Esophagus mucosa (tissue), 1 donor: Measurements from ENCODE around the gene TAF1C. TPM values are rescaled to one million over a fixed set of nuclear protein-coding genes. Genes with fewer than 3 reads are reported as not detected.
"Not testable (repeated sequence)": the region's sequence is repeated elsewhere in the genome, so short reads cannot be mapped to it uniquely, and the experiment has no call there.

Experiments
- ATAC-seq: fragments of 200-7000 bp; cut with Tn5 transposase; one replicate; pipeline ENCODE4 v1.9.1; 2020
- total RNA-seq: library from RNA; stranded (reverse); gene quantifications from one replicate; pipeline ENCODE4 v1.2.4, GENCODE V29; 2023
- donor health status: DM: yes; HTN: yes; CAD: no.

TAF1C gene
- total RNA-seq, 1 donor from 2014 or later: 18.3 TPM

GRCh38 chr16:84209989-84210388 lies 23.1 kb upstream of the TAF1C start:
- no peak for ATAC-seq

DNA sequence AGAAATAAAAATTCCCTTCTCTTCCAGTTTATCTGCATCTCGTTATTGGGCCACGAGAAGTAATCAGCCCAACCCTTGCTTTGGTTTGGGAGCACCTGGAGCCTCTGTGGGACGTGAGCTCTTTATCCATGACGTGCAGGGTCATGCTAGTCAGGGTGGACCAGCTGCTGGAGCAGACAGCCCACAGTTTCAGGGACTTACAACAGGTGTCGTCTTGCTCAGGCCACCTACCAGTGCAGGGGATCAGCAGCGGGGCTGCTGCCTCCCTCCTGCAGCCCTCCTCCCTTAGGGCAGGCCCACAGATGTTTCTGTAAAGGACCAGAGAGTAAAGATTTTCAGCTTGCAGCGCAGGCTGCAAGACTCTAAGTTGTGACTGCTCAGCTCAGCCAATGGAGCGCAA lies 21.0 kb upstream of the TAF1C start:
- no peak for ATAC-seq

DNA sequence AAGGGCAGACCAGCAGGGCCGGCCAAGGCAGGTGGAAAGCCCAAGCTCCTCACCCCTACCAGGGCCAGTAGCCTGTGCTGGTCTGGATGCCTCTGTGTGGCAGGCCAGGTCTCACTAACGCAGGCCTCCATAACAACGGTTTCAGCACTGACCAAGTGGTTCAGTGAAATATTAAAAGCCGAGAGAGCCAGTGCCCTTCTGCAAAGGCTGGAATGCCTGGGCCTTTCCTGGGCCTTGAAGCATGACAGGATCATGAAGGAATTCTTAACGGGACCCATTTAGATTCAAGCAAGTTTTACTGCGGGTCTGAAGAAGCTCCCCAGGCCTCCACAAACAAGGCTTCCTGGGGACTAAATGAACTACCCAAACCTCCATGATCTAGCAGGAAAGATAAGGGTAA lies 20.4 kb upstream of the TAF1C start:
- no peak for ATAC-seq

DNA sequence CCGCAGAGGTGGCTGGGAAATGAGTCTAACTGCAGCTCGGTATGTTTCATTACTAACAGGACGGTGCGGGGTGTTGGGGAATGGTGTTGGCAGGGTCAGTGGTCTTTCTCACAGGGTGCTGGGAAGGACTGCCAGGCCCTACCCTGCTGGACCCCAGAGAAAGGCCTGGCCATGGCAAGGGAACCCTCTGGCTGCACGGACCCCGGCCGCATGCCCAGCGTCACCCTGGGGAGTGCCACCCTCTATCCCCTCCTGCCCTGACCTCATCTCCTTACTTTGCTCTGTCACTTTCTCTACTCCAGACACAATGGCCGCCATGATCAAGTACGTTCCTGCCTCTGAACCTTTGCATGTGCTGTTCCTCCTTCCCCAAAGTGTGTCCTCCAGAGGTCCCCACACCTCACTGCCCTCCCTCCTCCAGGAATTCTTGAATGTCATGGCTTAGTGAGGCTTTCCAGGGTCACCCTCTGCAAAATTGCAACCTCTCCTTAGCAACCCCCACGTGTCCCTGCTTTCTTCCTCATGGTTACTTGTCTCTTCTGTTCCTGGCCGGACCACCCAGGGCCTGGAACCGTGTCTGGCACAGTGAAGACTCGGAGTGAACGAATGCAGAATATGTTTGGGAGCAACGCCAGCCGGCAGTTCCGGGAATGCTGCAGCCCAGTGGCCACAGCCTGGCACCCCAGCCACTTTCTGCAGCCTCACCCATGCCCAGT lies 19.3 kb upstream of the TAF1C start:
- ATAC-seq: peak; percentile 35

DNA sequence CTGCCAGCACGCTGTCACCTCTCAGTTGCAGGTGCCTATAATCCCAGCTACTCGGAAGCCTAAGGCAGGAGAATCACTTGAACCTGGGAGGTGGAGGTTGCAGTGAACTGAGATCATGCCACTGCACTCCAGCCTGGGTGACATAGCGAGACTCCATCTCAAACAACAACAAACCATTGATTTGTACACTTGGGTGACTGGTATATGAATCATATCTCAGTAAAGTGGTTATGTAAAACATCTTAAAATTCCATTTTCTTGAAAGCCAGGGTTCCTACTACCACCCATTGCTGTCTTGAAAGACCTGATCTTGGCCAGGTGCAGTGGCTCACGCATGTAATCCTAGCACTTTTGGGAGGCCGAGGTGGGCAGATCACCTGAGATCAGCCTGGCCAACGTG lies 18.3 kb upstream of the TAF1C start:
- not testable (repeated sequence) for ATAC-seq

GRCh38 chr16:84204551-84204950 lies 17.7 kb upstream of the TAF1C start:
- not testable (repeated sequence) for ATAC-seq

DNA sequence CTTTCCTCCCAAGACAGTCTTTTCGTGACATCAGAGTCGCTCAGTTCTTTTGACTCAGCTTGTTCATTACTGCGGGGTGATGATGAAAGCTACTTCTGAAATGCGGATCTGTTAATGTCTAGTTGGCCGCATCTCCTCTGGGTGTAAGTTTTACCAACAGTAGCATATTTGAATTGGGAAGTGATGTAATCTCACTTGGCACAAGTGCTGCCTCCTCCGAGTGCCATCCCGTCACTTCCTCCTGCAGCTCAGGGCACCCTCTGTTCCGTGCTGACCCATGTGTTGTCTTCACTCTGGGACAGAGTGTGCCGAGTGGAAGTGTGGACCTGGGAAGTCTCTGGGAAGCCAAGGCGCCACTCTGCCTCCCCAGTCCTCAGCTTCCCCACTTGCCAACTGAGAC lies 13.0 kb upstream of the TAF1C start:
- ATAC-seq: peak; percentile 29

- ATAC-seq: no peak
Observed at GRCh38 chr16:84199097-84199496, 12.2 kb upstream of the TAF1C start.

- ATAC-seq: peak; percentile 67
Observed at GRCh38 chr16:84198401-84198800, 11.5 kb upstream of the TAF1C start.

DNA sequence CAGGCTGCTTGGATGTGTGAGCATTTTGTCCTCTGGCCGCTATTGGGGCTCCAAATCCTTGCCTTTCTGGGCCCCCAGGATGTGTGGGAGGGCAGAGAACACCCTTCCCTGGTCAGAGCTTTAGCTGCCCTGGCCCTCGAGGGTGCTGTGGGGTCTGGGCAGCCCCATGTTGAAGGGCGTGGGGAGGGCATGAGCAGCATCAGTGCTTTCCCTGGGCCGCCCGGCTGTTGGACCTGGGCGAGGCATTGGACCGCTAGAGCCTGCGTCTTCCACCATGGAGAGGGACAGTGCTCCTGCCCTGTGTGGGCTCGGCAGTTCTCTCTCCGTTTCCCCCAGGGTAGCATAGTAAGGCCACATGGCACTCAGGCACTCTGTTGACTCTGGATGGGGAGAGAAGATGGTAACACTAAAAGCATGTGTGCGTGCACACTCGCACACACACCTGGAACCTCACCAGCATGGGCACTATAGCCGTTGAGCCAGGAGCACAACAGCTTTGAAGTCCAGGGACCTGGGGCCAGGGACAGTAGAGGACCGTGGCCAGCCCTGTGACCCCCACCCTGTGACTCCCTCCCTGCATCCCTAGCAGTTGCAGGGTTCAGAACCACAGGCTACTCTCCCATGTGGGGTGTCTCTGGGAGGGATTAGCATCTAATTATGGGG lies 10.7 kb upstream of the TAF1C start:
- ATAC-seq: no peak

DNA sequence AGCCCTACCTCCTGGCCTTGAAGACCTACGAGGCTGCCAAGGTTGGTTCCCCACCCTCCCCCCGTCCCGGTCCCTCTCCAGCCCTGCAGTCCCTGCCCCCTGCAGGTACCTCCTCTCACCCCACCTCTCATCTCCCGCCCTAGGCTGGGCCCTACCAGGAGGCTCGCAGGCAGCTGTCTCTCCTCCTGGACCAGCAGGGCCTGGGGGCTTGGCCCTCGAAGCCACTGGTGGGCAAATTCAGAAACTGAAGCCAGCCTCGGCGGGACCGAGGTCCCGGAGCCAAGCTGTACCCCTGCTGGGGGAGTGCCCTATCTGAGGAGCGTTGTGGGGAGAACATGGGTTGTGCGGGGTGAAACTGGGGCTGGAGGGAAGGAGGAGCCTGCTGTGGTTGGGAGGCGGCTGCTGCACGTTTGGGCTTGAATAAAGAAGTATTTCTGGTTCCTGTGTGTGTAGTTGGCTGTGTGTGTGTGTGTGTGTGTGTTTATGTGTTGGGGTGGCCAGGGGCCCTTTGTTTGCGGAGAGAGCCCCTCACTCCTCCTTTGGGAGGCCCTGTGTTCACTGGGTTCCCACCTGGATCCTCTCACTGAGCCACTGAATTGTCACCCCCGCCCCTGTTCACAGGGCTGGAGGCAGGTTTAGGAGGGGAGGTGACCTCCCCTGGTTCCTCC lies 10.0 kb upstream of the TAF1C start:
- ATAC-seq: peak; percentile 78

GRCh38 chr16:84196101-84196500 lies 9.2 kb upstream of the TAF1C start:
- peak; percentile 0 for ATAC-seq

DNA sequence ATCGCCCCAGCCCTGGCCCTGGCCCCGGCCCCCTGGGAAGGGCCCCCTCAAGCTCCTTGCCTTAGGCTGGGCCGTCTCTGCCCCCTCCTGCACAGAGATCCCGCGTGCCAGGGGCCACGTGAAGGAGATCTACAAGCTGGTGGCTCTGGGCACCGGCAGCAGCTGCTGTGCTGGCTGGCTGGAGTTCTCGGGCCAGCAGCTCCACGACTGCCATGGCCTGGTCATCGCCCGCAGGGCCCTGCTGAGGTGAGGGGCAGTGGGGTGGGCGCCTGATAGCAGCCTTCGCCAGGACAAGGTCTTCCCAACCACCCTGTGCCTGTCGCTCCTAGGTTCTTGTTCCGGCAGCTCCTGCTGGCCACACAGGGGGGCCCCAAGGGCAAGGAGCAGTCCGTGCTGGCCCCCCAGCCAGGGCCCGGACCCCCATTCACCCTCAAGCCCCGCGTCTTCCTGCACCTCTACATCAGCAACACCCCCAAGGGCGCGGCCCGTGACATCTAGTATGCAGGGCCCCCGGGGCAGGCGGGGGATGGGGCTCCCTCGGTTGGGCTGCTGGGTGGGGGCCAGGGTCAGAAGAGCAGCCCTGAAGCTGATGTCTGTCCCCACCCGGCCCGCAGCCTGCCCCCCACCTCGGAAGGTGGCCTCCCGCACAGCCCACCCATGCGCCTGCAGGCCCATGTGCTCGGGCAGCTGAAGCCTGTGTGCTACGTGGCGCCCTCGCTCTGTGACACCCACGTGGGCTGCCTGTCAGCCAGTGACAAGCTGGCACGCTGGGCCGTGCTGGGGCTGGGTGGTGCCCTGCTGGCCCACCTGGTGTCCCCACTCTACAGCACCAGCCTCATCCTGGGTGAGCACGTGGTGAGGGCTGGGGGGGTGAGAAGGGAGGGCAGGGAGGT lies 8.6 kb upstream of the TAF1C start:
- no peak for ATAC-seq

DNA sequence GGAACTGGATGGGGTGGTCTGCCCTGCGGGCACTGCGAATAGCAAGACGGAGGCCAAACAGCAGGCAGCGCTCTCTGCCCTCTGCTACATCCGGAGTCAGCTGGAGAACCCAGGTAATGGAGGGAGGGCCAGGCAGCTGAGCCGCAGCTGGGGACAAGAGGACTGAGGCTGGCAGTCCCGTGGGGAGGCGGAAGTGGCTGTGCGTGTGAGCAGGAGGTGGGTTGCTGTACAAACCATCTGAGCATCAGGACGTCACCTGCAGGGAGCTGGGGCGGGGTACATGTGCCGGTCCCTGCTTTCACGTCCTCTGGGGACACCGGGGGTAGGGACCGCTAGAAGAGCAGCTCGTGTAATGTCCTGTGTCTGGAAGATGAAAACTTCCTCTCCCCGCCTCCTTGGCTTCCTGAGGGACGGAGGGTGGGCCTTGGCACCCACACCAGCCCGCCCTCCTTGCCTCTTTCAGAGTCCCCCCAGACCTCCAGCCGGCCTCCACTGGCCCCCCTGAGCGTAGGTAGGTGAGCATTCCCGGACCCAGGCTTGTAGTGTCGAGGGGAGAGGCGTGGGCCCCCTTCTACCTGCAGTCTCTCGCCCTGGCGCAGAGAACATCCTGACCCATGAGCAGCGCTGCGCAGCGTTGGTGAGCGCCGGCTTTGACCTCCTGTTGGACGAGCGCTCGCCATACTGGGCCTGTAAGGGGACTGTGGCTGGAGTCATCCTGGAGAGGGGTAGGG lies 7.8 kb upstream of the TAF1C start:
- no peak for ATAC-seq

DNA sequence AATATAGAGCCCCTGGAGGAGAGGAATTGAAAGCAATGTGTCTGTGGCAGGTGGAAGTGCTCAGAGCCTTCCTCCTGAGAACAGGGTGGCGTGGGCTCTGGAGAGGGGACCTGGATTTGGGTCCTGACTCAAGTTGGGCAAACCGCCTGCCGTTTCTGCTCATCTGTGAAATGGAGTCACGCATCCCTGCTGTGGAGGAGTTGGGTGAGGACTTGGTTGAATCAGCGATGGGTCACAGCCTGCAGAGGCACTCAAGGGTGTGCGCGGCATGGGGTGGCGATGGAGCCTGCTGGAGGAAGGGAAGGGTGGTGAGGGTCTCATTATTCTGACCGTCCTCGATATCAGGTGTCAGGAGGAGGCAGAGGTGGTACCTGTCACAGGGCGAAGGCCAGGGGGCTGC lies 7.2 kb upstream of the TAF1C start:
- ATAC-seq: no peak

- no peak for ATAC-seq
Observed at GRCh38 chr16:84193480-84193879, 6.6 kb upstream of the TAF1C start.

- ATAC-seq: no peak
Observed at GRCh38 chr16:84191466-84191865, 4.6 kb upstream of the TAF1C start.

DNA sequence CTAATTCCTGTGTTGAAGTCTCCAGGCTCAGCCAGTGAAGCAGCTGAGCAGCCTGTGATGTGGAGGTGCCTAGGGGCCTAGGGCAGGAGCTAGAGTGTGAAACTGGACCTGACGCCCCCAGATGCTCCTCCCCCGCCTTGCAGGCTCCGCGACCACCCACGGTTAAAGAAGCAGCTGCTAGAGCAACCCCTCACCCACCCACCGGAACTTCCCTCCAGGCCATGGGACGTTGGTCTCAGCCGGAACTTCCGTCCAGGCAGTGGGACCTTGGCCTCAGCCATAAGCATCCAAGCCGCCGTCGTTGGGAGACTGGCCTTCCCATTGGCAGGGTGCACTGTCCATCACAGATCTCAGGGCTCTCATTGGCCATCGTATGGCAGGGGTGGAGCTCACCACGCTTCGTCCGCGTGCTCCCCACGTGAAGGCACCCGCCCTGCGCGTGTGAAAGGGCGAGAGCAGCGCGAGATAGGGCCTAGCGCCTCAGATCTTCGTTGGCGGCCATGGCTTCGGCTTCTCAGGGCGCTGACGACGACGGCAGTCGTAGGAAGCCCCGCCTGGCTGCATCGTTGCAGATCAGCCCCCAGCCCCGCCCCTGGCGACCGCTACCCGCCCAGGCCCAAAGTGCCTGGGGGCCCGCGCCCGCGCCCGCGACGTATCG lies 4.0 kb upstream of the TAF1C start, which contains the start of gene ADAD2:
ADAD2 (plus strand) TSS at position 427 of the 658 bp plus-strand sequence; CDS start at position 501, 74 bp downstream.
- ATAC-seq: no peak

DNA sequence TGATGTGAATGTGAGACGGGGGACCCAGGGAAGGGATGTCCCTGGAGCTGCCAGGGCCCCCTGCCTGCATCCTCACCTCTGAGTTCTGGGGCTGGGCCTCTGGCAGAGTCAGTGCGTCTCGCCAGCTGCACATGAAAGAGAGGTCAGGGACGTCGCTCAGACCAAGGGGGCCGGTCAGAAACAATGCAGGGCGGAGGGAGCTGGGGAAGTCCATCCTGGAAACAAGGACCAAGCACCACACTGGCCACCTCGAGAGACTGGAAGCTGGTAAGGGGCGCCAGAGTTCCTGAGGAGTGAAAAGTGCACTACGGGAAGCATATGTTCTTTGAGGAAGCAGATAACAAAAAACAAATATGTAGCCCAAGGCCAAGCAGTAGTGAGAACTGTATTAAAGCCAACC lies 2.1 kb downstream of the TAF1C start:
- peak; percentile 9 for ATAC-seq

- no peak for ATAC-seq
Observed at GRCh38 chr16:84183911-84184591, 2.8 kb downstream of the TAF1C start.

DNA sequence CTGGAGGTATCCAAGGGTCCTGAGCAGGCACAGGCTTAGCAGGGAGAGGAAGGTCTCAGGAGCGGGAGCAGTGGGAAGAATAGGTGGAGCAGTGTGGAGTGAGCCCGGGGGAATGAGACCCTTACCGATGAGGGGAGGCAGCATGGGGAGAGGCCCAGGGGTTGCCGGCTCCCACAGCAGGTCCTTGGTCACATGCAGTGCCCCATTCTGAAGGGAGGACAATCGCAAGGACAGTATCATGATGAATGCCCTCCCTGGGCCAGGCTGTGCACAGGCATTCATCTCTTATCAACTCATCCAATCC lies 3.3 kb downstream of the TAF1C start:
- no peak for ATAC-seq
